Activated CD4-positive, alpha-beta memory T cell treated with anti-CD3 and anti-CD28 coated beads for 36 hours (primary cell): ENCODE measurements around the gene GPM6B. TPM values are rescaled to one million over a fixed set of nuclear protein-coding genes. Genes with fewer than 3 reads are reported as not detected.

Experiments used
- CTCF ChIA-PET: fragments of 350-600 bp; sonication (Branson Sonifier 250); formaldehyde crosslinking; loops from one replicate; lab custom pipeline; 2021; ENCODE audit warnings: antibody characterized with exemption, inconsistent platforms; lab: Charles Lee
- POLR2A ChIA-PET: fragments of 350-600 bp; sonication (Branson Sonifier 250); formaldehyde crosslinking; loops from one replicate; lab custom pipeline; 2021; ENCODE audit warnings: antibody characterized with exemption; lab: Charles Lee
- DNase-seq: peaks from one replicate; pipeline ENCODE4 v3.0.0-alpha.2; 2020
- H3K27ac Mint-ChIP-seq: one replicate; pipeline ENCODE4 v1.8.0; 2021; ENCODE audit warnings: mixed read lengths
- H3K27me3 Mint-ChIP-seq: one replicate; pipeline ENCODE4 v1.8.0; 2021; ENCODE audit warnings: mixed read lengths
- H3K36me3 Mint-ChIP-seq: one replicate; pipeline ENCODE4 v1.8.0; 2021; ENCODE audit warnings: mixed read lengths
- H3K4me1 Mint-ChIP-seq: one replicate; pipeline ENCODE4 v1.8.0; 2021; ENCODE audit warnings: low read depth, mixed read lengths
- H3K4me3 Mint-ChIP-seq: one replicate; pipeline ENCODE4 v1.8.0; 2021; ENCODE audit warnings: mild to moderate bottlenecking, mixed read lengths
- H3K9me3 Mint-ChIP-seq: one replicate; pipeline ENCODE4 v1.8.0; 2021; ENCODE audit warnings: mixed read lengths
- intact Hi-C: fragments of 100-400 bp; cut with micrococcal nuclease; formaldehyde crosslinking; loops from one replicate; pipeline ENCODE4 v1.15.1; 2023
- total RNA-seq, 2 experiments: library from RNA; stranded (reverse); gene quantifications; one replicate each; pipeline ENCODE4 v1.2.3, GENCODE V29; 2021

GPM6B gene
- total RNA-seq, 2 experiments from 2014 or later: not detected

- ChIA-PET CTCF (interaction anchor here (0.8 kb wide), 1 partner anchor 250 kb away, joined by 3 read pairs; no protein-coding TSS in a partner anchor), POLR2A (no interaction called here)
- Mint-ChIP-seq H3K4me3 (no peak overlapping the region), H3K36me3 (no peaks in the 10 kb centered on the region), H3K4me1 (peaks cover 6% of the 10 kb centered on the region), H3K9me3 (no peaks in the 10 kb centered on the region), H3K27ac (peak overlapping the region; percentile 42), H3K27me3 (no peaks in the 10 kb centered on the region)
- DNase-seq: peak; percentile 30
- intact Hi-C loops: no loop called here
Observed at GRCh38 chrX:13778916-13779315, 38.0 kb downstream of the GPM6B start.

DNA sequence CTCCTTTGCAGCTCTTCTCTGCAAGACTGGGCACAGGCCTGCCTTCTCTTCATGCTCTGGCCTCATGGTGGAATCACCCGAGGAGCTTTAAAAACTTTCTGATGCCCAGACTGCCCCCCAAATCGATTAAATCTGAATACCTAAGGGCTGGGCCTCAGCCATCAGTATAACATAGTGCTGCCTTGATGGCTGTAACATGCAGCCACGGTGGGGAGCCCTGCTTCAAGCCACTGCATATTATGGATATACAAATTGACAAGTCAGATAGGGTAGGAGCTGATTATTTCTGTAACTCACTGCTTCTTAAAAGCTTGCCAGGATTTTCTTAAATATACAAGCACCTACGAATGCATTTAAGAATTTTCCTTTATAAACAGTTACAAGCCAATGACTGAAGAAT is 40.5 kb downstream of the GPM6B start:
- POLR2A ChIA-PET: no interaction called here
- no peaks in the 10 kb centered on the region for H3K9me3 Mint-ChIP-seq
- intact Hi-C loops: no loop called here
- CTCF ChIA-PET: no interaction called here
- H3K36me3 Mint-ChIP-seq: peaks cover 1% of the 10 kb centered on the region
- DNase-seq: no peak
- H3K27me3 Mint-ChIP-seq: no peaks in the 10 kb centered on the region
- H3K4me1 Mint-ChIP-seq: peaks cover 6% of the 10 kb centered on the region
- no peak overlapping the region for H3K27ac Mint-ChIP-seq
- H3K4me3 Mint-ChIP-seq: no peak overlapping the region

DNA sequence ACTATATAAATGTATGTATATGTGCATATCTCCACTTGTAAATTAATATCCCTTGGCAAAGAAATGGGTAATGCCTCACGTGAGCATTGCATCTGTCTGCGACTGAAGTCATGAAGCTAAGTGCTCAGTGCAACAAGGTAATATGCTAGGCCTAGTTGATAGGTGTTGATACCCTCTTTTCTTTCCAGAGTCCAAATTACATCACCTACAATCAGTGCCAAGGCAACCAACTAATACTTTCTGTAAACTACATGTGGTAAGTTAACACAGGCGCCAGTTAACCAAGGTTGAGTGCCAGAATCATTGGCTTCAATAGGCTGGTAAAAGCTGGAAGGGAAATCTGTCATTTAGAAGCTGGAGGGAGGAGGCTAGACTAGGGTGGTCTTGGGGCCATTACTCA is 41.1 kb downstream of the GPM6B start:
- H3K27ac Mint-ChIP-seq: no peak overlapping the region
- CTCF ChIA-PET: no interaction called here
- intact Hi-C loops: no loop called here
- H3K27me3 Mint-ChIP-seq: no peaks in the 10 kb centered on the region
- peaks cover 1% of the 10 kb centered on the region for H3K36me3 Mint-ChIP-seq
- POLR2A ChIA-PET: no interaction called here
- H3K4me1 Mint-ChIP-seq: peaks cover 6% of the 10 kb centered on the region
- no peak overlapping the region for H3K4me3 Mint-ChIP-seq
- DNase-seq: no peak
- no peaks in the 10 kb centered on the region for H3K9me3 Mint-ChIP-seq

GRCh38 chrX:13774696-13775095 is 42.2 kb downstream of the GPM6B start:
- ChIA-PET POLR2A (no interaction called here), CTCF (interaction anchor here (1.0 kb wide), 1 partner anchor 257 kb away, joined by 3 read pairs; no protein-coding TSS in a partner anchor)
- no peaks in the 10 kb centered on the region for H3K9me3 Mint-ChIP-seq
- H3K36me3 Mint-ChIP-seq: peaks cover 5% of the 10 kb centered on the region
- peaks cover 11% of the 10 kb centered on the region for H3K4me1 Mint-ChIP-seq
- H3K27ac Mint-ChIP-seq: no peak overlapping the region
- intact Hi-C loops: no loop called here
- H3K27me3 Mint-ChIP-seq: no peaks in the 10 kb centered on the region
- DNase-seq: no peak
- no peak overlapping the region for H3K4me3 Mint-ChIP-seq

DNA sequence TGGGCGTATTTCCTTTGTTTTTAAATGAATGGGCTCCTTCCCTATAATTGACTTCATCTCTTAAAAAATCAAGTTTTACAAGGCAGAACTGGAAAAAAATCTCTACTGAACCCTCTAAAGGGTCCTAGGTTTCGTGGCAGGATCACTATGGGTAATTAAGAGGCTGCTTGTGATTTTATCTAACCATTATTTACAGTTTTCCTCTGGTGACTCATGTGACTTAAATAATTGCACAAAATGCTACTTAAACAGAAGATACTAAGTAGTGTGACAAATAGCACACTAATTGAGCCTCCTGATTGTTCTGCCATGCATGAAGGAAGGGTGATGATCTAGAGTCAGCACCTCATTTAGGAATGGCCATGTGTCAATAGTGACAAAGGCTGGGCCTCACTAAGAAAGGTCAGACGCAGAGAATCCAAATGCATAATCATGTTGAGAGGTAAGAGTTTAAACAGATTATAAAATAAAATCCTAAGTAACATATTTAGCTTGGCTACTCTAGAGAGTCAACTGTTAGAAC is 46.8 kb downstream of the GPM6B start:
- H3K4me3 Mint-ChIP-seq: no peak overlapping the region
- H3K4me1 Mint-ChIP-seq: peaks cover 5% of the 10 kb centered on the region
- no peaks in the 10 kb centered on the region for H3K27me3 Mint-ChIP-seq
- CTCF ChIA-PET: no interaction called here
- no peak overlapping the region for H3K27ac Mint-ChIP-seq
- POLR2A ChIA-PET: no interaction called here
- intact Hi-C loops: no loop called here
- no peaks in the 10 kb centered on the region for H3K9me3 Mint-ChIP-seq
- no peak for DNase-seq
- peaks cover 19% of the 10 kb centered on the region for H3K36me3 Mint-ChIP-seq

- Mint-ChIP-seq H3K4me1 (peaks cover 5% of the 10 kb centered on the region), H3K36me3 (peaks cover 19% of the 10 kb centered on the region), H3K4me3 (no peak overlapping the region), H3K27me3 (no peaks in the 10 kb centered on the region), H3K9me3 (no peaks in the 10 kb centered on the region), H3K27ac (no peak overlapping the region)
- ChIA-PET POLR2A (no interaction called here), CTCF (no interaction called here)
- DNase-seq: no peak
- intact Hi-C loops: no loop called here
Observed at GRCh38 chrX:13768939-13769338, 48.0 kb downstream of the GPM6B start.

DNA sequence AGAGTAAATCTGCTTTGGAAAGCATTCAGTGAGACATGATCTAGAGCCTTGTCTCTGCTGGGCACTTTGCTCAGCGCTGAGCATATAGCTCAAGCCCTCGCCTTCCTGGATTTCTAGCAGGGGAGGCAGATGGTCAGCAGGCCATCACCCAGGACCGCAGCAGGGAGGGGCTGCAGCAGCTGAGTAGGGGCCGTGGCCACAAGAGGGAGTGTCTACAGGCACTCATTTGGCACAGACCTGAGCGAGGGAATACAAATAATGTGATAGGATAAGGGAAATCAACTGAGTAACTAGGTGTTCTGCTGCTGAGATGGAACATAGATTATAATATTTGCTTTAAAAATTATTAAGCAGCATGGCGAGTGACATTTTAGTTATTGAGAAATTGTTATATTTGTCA is 52.1 kb downstream of the GPM6B start:
- CTCF ChIA-PET: no interaction called here
- no peak overlapping the region for H3K4me3 Mint-ChIP-seq

GRCh38 chrX:13764281-13764680 is 52.6 kb downstream of the GPM6B start:
- no peak for DNase-seq
- Mint-ChIP-seq H3K9me3 (no peaks in the 10 kb centered on the region), H3K4me3 (no peak overlapping the region), H3K4me1 (peaks cover 9% of the 10 kb centered on the region), H3K27ac (no peak overlapping the region), H3K36me3 (peaks cover 18% of the 10 kb centered on the region), H3K27me3 (no peaks in the 10 kb centered on the region)
- intact Hi-C loops: no loop called here
- ChIA-PET POLR2A (no interaction called here), CTCF (no interaction called here)

More for the DNA sequence above, 52.1 kb downstream of the GPM6B start:
- no peak overlapping the region for H3K27ac Mint-ChIP-seq
- H3K4me1 Mint-ChIP-seq: peaks cover 9% of the 10 kb centered on the region
- H3K27me3 Mint-ChIP-seq: no peaks in the 10 kb centered on the region
- intact Hi-C loops: no loop called here
- no peak for DNase-seq
- no peaks in the 10 kb centered on the region for H3K9me3 Mint-ChIP-seq
- POLR2A ChIA-PET: no interaction called here
- H3K36me3 Mint-ChIP-seq: peaks cover 22% of the 10 kb centered on the region

DNA sequence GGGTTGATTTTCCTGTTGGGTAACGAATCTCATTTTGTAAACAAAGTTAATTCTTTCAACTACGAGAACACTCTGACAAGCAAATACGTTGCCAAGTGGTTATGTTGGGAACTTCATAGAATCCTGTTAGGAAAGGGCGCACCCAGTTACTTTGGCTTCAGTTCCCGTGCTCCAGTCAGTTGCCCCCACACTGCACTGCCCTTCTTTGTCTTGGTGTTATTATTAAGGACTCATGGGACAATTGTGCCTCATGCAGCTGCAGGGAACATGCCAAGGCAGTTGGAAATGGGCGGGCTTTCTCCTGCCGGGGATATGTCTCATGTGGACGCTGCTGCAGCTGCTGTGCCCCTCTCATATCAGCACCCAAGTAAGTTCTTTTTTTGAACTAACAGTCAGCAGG is 53.4 kb downstream of the GPM6B start:
- intact Hi-C loops: no loop called here
- Mint-ChIP-seq H3K4me1 (peaks cover 9% of the 10 kb centered on the region), H3K4me3 (no peak overlapping the region), H3K27ac (no peak overlapping the region), H3K36me3 (peaks cover 16% of the 10 kb centered on the region), H3K27me3 (no peaks in the 10 kb centered on the region), H3K9me3 (no peaks in the 10 kb centered on the region)
- DNase-seq: no peak
- ChIA-PET CTCF (no interaction called here), POLR2A (no interaction called here)

DNA sequence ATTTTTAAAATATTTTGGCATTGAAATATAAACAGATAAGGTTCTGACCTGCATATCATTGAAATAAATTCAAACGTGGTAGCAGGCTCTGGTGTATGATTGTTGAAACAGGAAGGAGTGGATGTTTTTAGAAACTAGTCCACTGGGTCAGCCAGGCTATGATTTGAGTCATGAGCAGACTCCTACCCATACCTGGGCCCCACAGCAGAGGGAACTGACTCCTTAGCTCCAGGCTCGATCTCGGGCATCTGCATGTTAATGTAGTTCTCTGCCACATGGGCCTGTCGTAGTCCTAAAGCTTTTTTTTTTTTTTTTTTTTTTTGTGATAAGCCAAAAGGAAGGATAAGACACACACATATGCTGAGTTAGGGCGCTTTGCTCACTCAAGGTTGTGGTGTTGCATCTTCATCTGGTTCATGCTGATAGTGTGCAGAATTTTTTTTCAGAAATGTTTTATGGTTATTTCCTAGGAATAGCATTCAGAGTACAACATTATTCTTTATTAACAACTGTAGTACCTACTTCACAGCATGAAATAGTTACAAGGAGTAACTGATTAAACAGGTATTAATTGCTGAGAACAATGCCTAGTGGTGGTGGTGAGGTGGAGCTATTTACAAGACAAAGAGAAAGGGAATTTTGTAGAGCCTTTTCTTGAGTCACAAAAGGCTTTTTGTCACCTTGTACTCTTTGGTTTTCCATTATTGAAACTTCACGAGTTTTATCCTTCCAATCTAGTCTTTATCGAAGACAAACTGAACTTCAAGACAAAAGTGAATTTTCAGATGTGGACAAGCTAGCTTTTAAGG is 55.1 kb downstream of the GPM6B start:
- CTCF ChIA-PET: interaction anchor here (0.6 to 1.6 kb wide), 3 partner anchors 9 to 270 kb away, joined by 3 to 5 read pairs (median 4); no protein-coding TSS in a partner anchor
- Mint-ChIP-seq H3K27ac (no peak overlapping the region), H3K27me3 (no peaks in the 10 kb centered on the region), H3K4me3 (no peak overlapping the region), H3K4me1 (peaks cover 12% of the 10 kb centered on the region), H3K9me3 (no peaks in the 10 kb centered on the region), H3K36me3 (peaks cover 19% of the 10 kb centered on the region)
- intact Hi-C loops: no loop called here
- peak; percentile 18 for DNase-seq
- POLR2A ChIA-PET: no interaction called here

- CTCF ChIA-PET: interaction anchor here (1.4 kb wide), 1 partner anchor 272 kb away, joined by 3 read pairs; no protein-coding TSS in a partner anchor
- Mint-ChIP-seq H3K36me3 (peaks cover 16% of the 10 kb centered on the region), H3K27ac (no peak overlapping the region)
Observed at GRCh38 chrX:13760426-13760825, 56.5 kb downstream of the GPM6B start.

GRCh38 chrX:13759152-13759718 is 57.7 kb downstream of the GPM6B start:
- H3K27me3 Mint-ChIP-seq: no peaks in the 10 kb centered on the region
- DNase-seq: no peak
- H3K9me3 Mint-ChIP-seq: no peaks in the 10 kb centered on the region
- peaks cover 18% of the 10 kb centered on the region for H3K36me3 Mint-ChIP-seq
- H3K4me3 Mint-ChIP-seq: no peak overlapping the region
- H3K27ac Mint-ChIP-seq: no peak overlapping the region
- CTCF ChIA-PET: no interaction called here
- intact Hi-C loops: no loop called here
- POLR2A ChIA-PET: no interaction called here
- peaks cover 23% of the 10 kb centered on the region for H3K4me1 Mint-ChIP-seq

More at GRCh38 chrX:13760426-13760825, 56.5 kb downstream of the GPM6B start:
- Mint-ChIP-seq H3K9me3 (no peaks in the 10 kb centered on the region), H3K27me3 (no peaks in the 10 kb centered on the region), H3K4me1 (peaks cover 14% of the 10 kb centered on the region), H3K4me3 (no peak overlapping the region)
- no peak for DNase-seq
- POLR2A ChIA-PET: no interaction called here
- intact Hi-C loops: no loop called here
